T-helper 1 cell treated with Interleukin-12 subunit alpha and Interleukin-12 subunit beta and Interleukin-4 antibody, amounts not matched to agents 30 μg/mL and 1 μg/mL, for 36 hours (primary cell): ENCODE data around the gene TMPRSS11E.
"Not testable (repeated sequence)": the region's sequence is repeated elsewhere in the genome, so short reads cannot be mapped to it uniquely, and the experiment has no call there.

Experiments
- H3K27ac Mint-ChIP-seq: one replicate; pipeline ENCODE4 v1.8.0; 2021; ENCODE audit warnings: mild to moderate bottlenecking, mixed read lengths
- H3K27me3 Mint-ChIP-seq: one replicate; pipeline ENCODE4 v1.8.0; 2021; ENCODE audit warnings: low read depth, mixed read lengths
- H3K36me3 Mint-ChIP-seq: one replicate; pipeline ENCODE4 v1.8.0; 2021; ENCODE audit warnings: low read depth, mixed read lengths
- H3K4me1 Mint-ChIP-seq: one replicate; pipeline ENCODE4 v1.8.0; 2021; ENCODE audit warnings: low read depth, mixed read lengths
- H3K4me3 Mint-ChIP-seq: one replicate; pipeline ENCODE4 v1.8.0; 2021; ENCODE audit warnings: mild to moderate bottlenecking, moderate library complexity, mixed read lengths
- H3K9me3 Mint-ChIP-seq: one replicate; pipeline ENCODE4 v1.8.0; 2021; ENCODE audit warnings: mixed read lengths

Gene TMPRSS11E

GRCh38 chr4:68447201-68447600 lies at the start of gene TMPRSS11E:
TMPRSS11E (plus strand) TSS chr4:68447463; CDS start chr4:68447513, 50 bp downstream.
- H3K27me3 Mint-ChIP-seq: peaks cover 15% of the 10 kb centered on the region
- no peak within 1 kb of the TSS for H3K27ac Mint-ChIP-seq
- H3K4me1 Mint-ChIP-seq: peaks cover 12% of the 10 kb centered on the region
- H3K36me3 Mint-ChIP-seq: no peaks in the 10 kb centered on the region
- H3K9me3 Mint-ChIP-seq: peaks cover 4% of the 10 kb centered on the region
- H3K4me3 Mint-ChIP-seq: no peak within 1 kb of the TSS

GRCh38 chr4:68399306-68399705 lies 48.0 kb upstream of the TMPRSS11E start:
- H3K4me1 Mint-ChIP-seq: peaks cover 3% of the 10 kb centered on the region
- no peaks in the 10 kb centered on the region for H3K9me3 Mint-ChIP-seq
- H3K27me3 Mint-ChIP-seq: peaks cover 8% of the 10 kb centered on the region
- no peak overlapping the region for H3K27ac Mint-ChIP-seq
- H3K36me3 Mint-ChIP-seq: no peaks in the 10 kb centered on the region
- H3K4me3 Mint-ChIP-seq: no peak overlapping the region

GRCh38 chr4:68401231-68401630 lies 46.0 kb upstream of the TMPRSS11E start:
- H3K4me3 Mint-ChIP-seq: no peak overlapping the region
- peaks cover 4% of the 10 kb centered on the region for H3K27me3 Mint-ChIP-seq
- no peak overlapping the region for H3K27ac Mint-ChIP-seq
- H3K36me3 Mint-ChIP-seq: no peaks in the 10 kb centered on the region
- no peaks in the 10 kb centered on the region for H3K9me3 Mint-ChIP-seq
- no peaks in the 10 kb centered on the region for H3K4me1 Mint-ChIP-seq

GRCh38 chr4:68404153-68404552 lies 43.1 kb upstream of the TMPRSS11E start:
- Mint-ChIP-seq H3K27ac (no peak overlapping the region), H3K4me3 (no peak overlapping the region), H3K36me3 (no peaks in the 10 kb centered on the region), H3K4me1 (no peaks in the 10 kb centered on the region), H3K27me3 (peaks cover 11% of the 10 kb centered on the region), H3K9me3 (no peaks in the 10 kb centered on the region)

- not testable (repeated sequence) for H3K4me1 Mint-ChIP-seq, H3K36me3 Mint-ChIP-seq, H3K4me3 Mint-ChIP-seq, H3K27ac Mint-ChIP-seq, H3K9me3 Mint-ChIP-seq
- peaks cover 19% of the 10 kb centered on the region for H3K27me3 Mint-ChIP-seq
Observed at GRCh38 chr4:68405718-68406478, 41.4 kb upstream of the TMPRSS11E start.

GRCh38 chr4:68406479-68406859 lies 40.8 kb upstream of the TMPRSS11E start:
- Mint-ChIP-seq H3K4me3 (no peak overlapping the region), H3K9me3 (no peaks in the 10 kb centered on the region), H3K36me3 (no peaks in the 10 kb centered on the region), H3K27ac (no peak overlapping the region), H3K4me1 (no peaks in the 10 kb centered on the region), H3K27me3 (peaks cover 15% of the 10 kb centered on the region)

- not testable (repeated sequence) for H3K27ac Mint-ChIP-seq, H3K4me1 Mint-ChIP-seq, H3K9me3 Mint-ChIP-seq, H3K36me3 Mint-ChIP-seq, H3K4me3 Mint-ChIP-seq
- peaks cover 15% of the 10 kb centered on the region for H3K27me3 Mint-ChIP-seq
Observed at GRCh38 chr4:68407015-68407867, 40.0 kb upstream of the TMPRSS11E start.

GRCh38 chr4:68407868-68408190 lies 39.4 kb upstream of the TMPRSS11E start:
- no peak overlapping the region for H3K27ac Mint-ChIP-seq
- H3K4me1 Mint-ChIP-seq: no peaks in the 10 kb centered on the region
- H3K4me3 Mint-ChIP-seq: no peak overlapping the region
- no peaks in the 10 kb centered on the region for H3K36me3 Mint-ChIP-seq
- H3K9me3 Mint-ChIP-seq: no peaks in the 10 kb centered on the region
- H3K27me3 Mint-ChIP-seq: peaks cover 15% of the 10 kb centered on the region

- Mint-ChIP-seq H3K27me3 (peaks cover 15% of the 10 kb centered on the region), H3K9me3 (no peaks in the 10 kb centered on the region), H3K36me3 (no peaks in the 10 kb centered on the region)
Observed at GRCh38 chr4:68410149-68410548, 37.1 kb upstream of the TMPRSS11E start.

GRCh38 chr4:68410643-68411042 lies 36.6 kb upstream of the TMPRSS11E start:
- Mint-ChIP-seq H3K4me3 (no peak overlapping the region), H3K36me3 (no peaks in the 10 kb centered on the region), H3K27me3 (peaks cover 15% of the 10 kb centered on the region), H3K9me3 (no peaks in the 10 kb centered on the region), H3K4me1 (no peaks in the 10 kb centered on the region), H3K27ac (no peak overlapping the region)

More at GRCh38 chr4:68410149-68410548, 37.1 kb upstream of the TMPRSS11E start:
- H3K27ac Mint-ChIP-seq: no peak overlapping the region
- H3K4me1 Mint-ChIP-seq: no peaks in the 10 kb centered on the region
- no peak overlapping the region for H3K4me3 Mint-ChIP-seq

GRCh38 chr4:68412031-68412430 lies 35.2 kb upstream of the TMPRSS11E start:
- peaks cover 13% of the 10 kb centered on the region for H3K27me3 Mint-ChIP-seq
- not testable (repeated sequence) for H3K9me3 Mint-ChIP-seq, H3K4me3 Mint-ChIP-seq, H3K36me3 Mint-ChIP-seq, H3K4me1 Mint-ChIP-seq, H3K27ac Mint-ChIP-seq

GRCh38 chr4:68416591-68416990 lies 30.7 kb upstream of the TMPRSS11E start:
- Mint-ChIP-seq H3K9me3 (no peaks in the 10 kb centered on the region), H3K27me3 (peaks cover 4% of the 10 kb centered on the region), H3K4me3 (no peak overlapping the region), H3K4me1 (no peaks in the 10 kb centered on the region), H3K36me3 (no peaks in the 10 kb centered on the region), H3K27ac (no peak overlapping the region)

- H3K4me1 Mint-ChIP-seq: no peaks in the 10 kb centered on the region
- no peaks in the 10 kb centered on the region for H3K9me3 Mint-ChIP-seq
- no peak overlapping the region for H3K27ac Mint-ChIP-seq
Observed at GRCh38 chr4:68426516-68426915, 20.7 kb upstream of the TMPRSS11E start.

GRCh38 chr4:68430337-68430736 lies 16.9 kb upstream of the TMPRSS11E start:
- Mint-ChIP-seq H3K27me3 (no peaks in the 10 kb centered on the region), H3K36me3 (no peaks in the 10 kb centered on the region), H3K4me1 (peaks cover 5% of the 10 kb centered on the region), H3K4me3 (no peak overlapping the region), H3K9me3 (no peaks in the 10 kb centered on the region), H3K27ac (no peak overlapping the region)

More at GRCh38 chr4:68426516-68426915, 20.7 kb upstream of the TMPRSS11E start:
- Mint-ChIP-seq H3K27me3 (peaks cover 2% of the 10 kb centered on the region), H3K4me3 (no peak overlapping the region), H3K36me3 (no peaks in the 10 kb centered on the region)

- H3K36me3 Mint-ChIP-seq: no peaks in the 10 kb centered on the region
- H3K27me3 Mint-ChIP-seq: no peaks in the 10 kb centered on the region
- H3K4me1 Mint-ChIP-seq: peaks cover 14% of the 10 kb centered on the region
- no peak overlapping the region for H3K4me3 Mint-ChIP-seq
- no peak overlapping the region for H3K27ac Mint-ChIP-seq
- H3K9me3 Mint-ChIP-seq: no peaks in the 10 kb centered on the region
Observed at GRCh38 chr4:68432320-68432719, 14.9 kb upstream of the TMPRSS11E start.
